K562 (cell line): ENCODE measurements around the gene SPINT2.

Source experiments
- CBX5 ChIP-seq: IDR thresholded peaks from 2 replicates; pipeline ENCODE4 v1.6.1; 2014; ENCODE audit warnings: low read depth, borderline replicate concordance
- HMG20A ChIP-seq: fragments of 450-650 bp; formaldehyde crosslinking; conservative IDR thresholded peaks from 2 replicates; pipeline ENCODE4 v1.4.0; 2020; ENCODE audit warnings: mild to moderate bottlenecking, mixed read lengths
- POLR2A ChIP-seq: fragments of 450-650 bp; conservative IDR thresholded peaks from 2 replicates; pipeline ENCODE4 v1.6.1; 2016
- RAD21 ChIP-seq, 2 experiments: fragments of 250-450 bp in 1 of 2; fragments of 450-650 bp in 1 of 2; sonication (Bioruptor Pico) in 1 of 2; formaldehyde crosslinking in 1 of 2; IDR thresholded peaks in 1 of 2; conservative IDR thresholded peaks in 1 of 2; 2 replicates each; pipeline versions ENCODE4 v1.4.0 to v1.8.0; 2020 to 2022; ENCODE audit warnings: mild to moderate bottlenecking in 2 of 2, moderate library complexity in 1 of 2
- ZNF23 ChIP-seq: fragments of 250-450 bp; sonication (Bioruptor Pico); IDR thresholded peaks from 2 replicates; pipeline ENCODE4 v1.4.0; 2020; ENCODE audit warnings: mild to moderate bottlenecking
- ZNF695 ChIP-seq: fragments of 450-650 bp; formaldehyde crosslinking; IDR thresholded peaks from 2 replicates; pipeline ENCODE4 v1.4.0; 2020; ENCODE audit warnings: mild to moderate bottlenecking, moderate library complexity
- TF ChIP-seq, protein P1 (sequence below), 3 experiments: IDR thresholded peaks in 2 of 3; conservative IDR thresholded peaks in 1 of 3; 2 replicates each; pipeline ENCODE4 v1.5.1; 2011 to 2012; ENCODE audit warnings: low read length in 3 of 3, mild to moderate bottlenecking in 3 of 3, control low read depth in 2 of 3, improper control_type of control experiment in 1 of 3, inconsistent platforms in 1 of 3, low read depth in 1 of 3, mixed read lengths in 1 of 3, moderate library complexity in 1 of 3; ENCODE audit not compliant: insufficient read depth in 2 of 3
- TF ChIP-seq, protein P2 (sequence below): sonication (generic); formaldehyde crosslinking; IDR thresholded peaks from 2 replicates; pipeline ENCODE4 v1.8.0; 2022; ENCODE audit warnings: mild to moderate bottlenecking, missing genetic modification reagents
- TF ChIP-seq, protein P3 (sequence below): fragments of 450-650 bp; IDR thresholded peaks from 2 replicates; pipeline ENCODE4 v1.6.1; 2016; ENCODE audit warnings: missing biosample characterization, missing genetic modification characterization

DNA sequence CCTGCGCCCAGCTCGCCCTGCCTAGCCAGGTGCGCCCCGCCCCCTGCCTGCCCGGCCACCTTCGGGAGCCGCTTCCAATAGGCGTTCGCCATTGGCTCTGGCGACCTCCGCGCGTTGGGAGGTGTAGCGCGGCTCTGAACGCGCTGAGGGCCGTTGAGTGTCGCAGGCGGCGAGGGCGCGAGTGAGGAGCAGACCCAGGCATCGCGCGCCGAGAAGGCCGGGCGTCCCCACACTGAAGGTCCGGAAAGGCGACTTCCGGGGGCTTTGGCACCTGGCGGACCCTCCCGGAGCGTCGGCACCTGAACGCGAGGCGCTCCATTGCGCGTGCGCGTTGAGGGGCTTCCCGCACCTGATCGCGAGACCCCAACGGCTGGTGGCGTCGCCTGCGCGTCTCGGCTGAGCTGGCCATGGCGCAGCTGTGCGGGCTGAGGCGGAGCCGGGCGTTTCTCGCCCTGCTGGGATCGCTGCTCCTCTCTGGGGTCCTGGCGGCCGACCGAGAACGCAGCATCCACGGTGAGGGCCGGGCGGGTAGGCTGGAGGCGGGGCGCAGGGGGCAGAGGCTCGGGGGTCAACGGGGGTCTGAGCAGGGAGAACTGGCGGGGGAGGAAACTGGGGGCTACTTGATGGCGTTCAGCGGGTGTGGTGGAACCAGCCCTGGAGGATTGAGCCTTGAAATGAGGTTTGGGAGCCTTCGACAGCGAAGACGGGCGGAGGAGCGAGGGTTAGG, at the start of gene SPINT2:
- TF ChIP-seq, protein P1, sequence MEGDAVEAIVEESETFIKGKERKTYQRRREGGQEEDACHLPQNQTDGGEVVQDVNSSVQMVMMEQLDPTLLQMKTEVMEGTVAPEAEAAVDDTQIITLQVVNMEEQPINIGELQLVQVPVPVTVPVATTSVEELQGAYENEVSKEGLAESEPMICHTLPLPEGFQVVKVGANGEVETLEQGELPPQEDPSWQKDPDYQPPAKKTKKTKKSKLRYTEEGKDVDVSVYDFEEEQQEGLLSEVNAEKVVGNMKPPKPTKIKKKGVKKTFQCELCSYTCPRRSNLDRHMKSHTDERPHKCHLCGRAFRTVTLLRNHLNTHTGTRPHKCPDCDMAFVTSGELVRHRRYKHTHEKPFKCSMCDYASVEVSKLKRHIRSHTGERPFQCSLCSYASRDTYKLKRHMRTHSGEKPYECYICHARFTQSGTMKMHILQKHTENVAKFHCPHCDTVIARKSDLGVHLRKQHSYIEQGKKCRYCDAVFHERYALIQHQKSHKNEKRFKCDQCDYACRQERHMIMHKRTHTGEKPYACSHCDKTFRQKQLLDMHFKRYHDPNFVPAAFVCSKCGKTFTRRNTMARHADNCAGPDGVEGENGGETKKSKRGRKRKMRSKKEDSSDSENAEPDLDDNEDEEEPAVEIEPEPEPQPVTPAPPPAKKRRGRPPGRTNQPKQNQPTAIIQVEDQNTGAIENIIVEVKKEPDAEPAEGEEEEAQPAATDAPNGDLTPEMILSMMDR (IDR thresholded peaks at IDR 0.05 in 2 of 3, conservative IDR thresholded peaks at IDR 0.05 in 1 of 3; ENCODE audit: insufficient read depth in 2 of 3, low read depth in 1 of 3, low read length in 3 of 3): no peak
- TF ChIP-seq CBX5 (no peak), HMG20A (no peak), RAD21 (CRISPR knock-in tag; conservative IDR thresholded peaks at IDR 0.05 in 1 of 2, IDR thresholded peaks at IDR 0.05 in 1 of 2) (no peak), ZNF23 (no peak), ZNF695 (CRISPR knock-in tag) (no peak), POLR2A (no peak)
- TF ChIP-seq, protein P2, sequence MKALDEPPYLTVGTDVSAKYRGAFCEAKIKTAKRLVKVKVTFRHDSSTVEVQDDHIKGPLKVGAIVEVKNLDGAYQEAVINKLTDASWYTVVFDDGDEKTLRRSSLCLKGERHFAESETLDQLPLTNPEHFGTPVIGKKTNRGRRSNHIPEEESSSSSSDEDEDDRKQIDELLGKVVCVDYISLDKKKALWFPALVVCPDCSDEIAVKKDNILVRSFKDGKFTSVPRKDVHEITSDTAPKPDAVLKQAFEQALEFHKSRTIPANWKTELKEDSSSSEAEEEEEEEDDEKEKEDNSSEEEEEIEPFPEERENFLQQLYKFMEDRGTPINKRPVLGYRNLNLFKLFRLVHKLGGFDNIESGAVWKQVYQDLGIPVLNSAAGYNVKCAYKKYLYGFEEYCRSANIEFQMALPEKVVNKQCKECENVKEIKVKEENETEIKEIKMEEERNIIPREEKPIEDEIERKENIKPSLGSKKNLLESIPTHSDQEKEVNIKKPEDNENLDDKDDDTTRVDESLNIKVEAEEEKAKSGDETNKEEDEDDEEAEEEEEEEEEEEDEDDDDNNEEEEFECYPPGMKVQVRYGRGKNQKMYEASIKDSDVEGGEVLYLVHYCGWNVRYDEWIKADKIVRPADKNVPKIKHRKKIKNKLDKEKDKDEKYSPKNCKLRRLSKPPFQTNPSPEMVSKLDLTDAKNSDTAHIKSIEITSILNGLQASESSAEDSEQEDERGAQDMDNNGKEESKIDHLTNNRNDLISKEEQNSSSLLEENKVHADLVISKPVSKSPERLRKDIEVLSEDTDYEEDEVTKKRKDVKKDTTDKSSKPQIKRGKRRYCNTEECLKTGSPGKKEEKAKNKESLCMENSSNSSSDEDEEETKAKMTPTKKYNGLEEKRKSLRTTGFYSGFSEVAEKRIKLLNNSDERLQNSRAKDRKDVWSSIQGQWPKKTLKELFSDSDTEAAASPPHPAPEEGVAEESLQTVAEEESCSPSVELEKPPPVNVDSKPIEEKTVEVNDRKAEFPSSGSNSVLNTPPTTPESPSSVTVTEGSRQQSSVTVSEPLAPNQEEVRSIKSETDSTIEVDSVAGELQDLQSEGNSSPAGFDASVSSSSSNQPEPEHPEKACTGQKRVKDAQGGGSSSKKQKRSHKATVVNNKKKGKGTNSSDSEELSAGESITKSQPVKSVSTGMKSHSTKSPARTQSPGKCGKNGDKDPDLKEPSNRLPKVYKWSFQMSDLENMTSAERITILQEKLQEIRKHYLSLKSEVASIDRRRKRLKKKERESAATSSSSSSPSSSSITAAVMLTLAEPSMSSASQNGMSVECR (CRISPR knock-in tag): no peak
- TF ChIP-seq, protein P3, sequence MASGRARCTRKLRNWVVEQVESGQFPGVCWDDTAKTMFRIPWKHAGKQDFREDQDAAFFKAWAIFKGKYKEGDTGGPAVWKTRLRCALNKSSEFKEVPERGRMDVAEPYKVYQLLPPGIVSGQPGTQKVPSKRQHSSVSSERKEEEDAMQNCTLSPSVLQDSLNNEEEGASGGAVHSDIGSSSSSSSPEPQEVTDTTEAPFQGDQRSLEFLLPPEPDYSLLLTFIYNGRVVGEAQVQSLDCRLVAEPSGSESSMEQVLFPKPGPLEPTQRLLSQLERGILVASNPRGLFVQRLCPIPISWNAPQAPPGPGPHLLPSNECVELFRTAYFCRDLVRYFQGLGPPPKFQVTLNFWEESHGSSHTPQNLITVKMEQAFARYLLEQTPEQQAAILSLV (tag): no peak
